Stimulated activated CD4-positive, alpha-beta T cell treated with anti-CD3 and anti-CD28 coated beads, TNF-alpha, amount 100 ng/mL, for 4 hours (primary cell): Measurements from ENCODE around the gene UTP18.
"Not testable (repeated sequence)": the region's sequence is repeated elsewhere in the genome, so short reads cannot be mapped to it uniquely, and the experiment has no call there.

Experiments
- DNase-seq, 3 experiments: peaks; one replicate each; pipeline ENCODE4 v3.0.0-alpha.2; 2020; ENCODE audit warnings: low read depth in 3 of 3

The UTP18 gene

DNA sequence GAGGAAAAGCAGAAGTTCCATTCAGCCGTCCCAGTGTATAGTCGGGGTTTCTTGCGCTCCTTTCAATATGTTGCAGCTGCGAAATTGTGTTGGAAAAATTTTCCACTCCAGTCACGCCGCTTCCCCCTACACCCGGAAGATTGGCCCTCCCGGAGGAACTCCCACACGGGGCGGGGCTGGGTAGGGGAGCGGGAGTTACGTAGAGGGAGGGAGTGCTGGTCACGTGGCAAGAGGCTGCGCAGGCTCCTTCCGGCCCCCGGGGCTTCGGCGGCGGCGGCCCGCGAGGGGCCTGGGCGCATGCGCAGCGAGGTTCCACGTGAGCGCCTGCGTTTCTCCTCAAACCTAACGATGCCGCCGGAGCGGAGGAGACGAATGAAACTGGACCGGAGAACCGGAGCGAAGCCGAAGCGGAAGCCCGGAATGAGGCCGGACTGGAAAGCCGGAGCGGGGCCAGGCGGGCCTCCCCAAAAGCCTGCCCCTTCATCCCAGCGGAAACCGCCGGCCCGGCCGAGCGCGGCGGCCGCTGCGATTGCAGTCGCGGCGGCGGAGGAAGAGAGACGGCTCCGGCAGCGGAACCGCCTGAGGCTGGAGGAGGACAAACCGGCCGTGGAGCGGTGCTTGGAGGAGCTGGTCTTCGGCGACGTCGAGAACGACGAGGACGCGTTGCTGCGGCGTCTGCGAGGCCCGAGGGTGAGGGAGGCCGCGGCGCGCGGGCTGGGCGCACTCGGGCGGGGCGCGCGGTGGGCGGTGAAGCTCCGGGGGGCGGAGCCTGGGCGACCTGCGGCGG lies at the start of gene UTP18:
TSS of gene UTP18 (plus strand) at position 310 of the 787 bp plus-strand sequence. CDS start at position 349, 39 bp downstream.
- DNase-seq, result peak; percentile 92 to 96 (median 93)

DNA sequence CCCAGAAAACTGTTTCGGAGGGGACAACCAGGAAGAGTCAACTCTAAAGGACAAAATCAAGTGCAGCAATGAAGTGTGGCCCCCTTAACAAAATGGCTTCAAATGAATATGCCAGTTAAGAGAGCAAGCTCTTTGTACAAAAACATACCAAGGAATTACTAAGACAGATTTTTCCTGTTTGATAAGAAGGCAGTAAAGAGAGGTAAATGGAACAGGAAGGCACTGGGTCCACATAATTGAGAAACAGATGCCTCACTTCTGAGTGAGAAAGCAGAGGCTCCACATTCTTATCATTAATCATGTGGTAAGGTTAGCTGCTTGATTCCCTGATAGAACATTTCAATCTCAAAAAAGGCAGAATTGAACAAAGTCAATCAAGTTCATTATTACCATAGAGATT lies 45.4 kb upstream of the UTP18 start:
- DNase-seq, result no peak

GRCh38 chr17:51217946-51218345 lies 42.4 kb upstream of the UTP18 start:
- no peak for DNase-seq

DNA sequence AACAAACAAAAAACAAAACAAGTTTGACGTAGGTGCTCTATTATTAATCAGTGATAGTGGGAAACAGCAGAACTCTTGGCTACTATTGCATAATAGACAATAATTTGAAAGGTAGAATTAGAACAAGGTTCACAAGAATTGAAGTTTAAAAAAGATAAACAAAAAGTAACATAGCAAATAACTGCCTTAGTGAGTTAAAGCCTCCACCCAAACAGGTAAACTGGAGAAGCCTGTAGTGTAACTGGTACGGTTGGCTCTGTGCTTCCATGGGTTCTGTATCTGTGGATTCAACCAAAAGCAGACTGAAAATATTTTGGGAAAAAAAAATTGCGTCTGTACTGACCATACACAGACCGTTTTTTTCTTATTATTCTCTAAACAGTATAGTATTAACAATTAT lies 39.0 kb upstream of the UTP18 start:
- no peak for DNase-seq

DNA sequence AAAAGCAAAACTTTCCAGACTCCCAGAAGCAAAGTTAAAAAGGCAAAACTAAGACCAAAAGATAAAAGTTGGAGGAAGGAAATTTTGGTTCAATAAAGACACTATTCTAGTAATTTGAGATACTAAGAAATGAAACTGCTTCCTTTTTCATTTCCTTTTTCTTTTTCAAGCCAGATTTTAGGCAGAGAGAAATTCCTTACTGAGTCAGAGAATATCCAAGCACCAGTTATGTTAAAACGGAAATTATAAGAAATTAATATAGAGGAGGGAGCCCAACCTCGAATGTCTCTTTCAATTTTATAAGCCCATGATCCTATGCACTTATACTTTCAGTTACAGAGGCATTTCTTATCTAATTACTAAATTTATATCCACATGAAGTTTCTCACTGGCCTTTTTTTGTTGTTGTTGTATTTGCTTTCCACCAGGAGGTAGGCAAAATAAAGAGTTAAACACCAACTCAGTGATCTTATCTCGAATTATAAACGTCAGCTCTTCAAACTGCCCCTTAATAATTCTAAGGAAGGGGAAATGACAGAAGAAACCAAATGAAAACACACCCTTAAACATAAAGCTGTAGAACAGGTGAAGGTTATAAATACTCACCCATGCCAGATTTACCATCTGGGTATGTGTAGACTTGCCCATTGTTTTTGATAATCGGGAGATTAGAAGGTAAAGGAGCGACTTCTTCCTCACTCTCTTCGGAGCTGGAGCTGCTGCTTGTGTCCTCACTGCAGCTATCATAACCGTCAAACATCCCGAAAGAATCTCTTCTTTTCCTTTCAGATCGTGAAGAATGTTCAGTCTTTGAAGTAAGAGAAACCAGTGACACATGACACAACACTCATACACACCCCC lies 35.7 kb upstream of the UTP18 start:
- no peak for DNase-seq

GRCh38 chr17:51225523-51225922 lies 34.8 kb upstream of the UTP18 start:
- not testable (repeated sequence) for DNase-seq

DNA sequence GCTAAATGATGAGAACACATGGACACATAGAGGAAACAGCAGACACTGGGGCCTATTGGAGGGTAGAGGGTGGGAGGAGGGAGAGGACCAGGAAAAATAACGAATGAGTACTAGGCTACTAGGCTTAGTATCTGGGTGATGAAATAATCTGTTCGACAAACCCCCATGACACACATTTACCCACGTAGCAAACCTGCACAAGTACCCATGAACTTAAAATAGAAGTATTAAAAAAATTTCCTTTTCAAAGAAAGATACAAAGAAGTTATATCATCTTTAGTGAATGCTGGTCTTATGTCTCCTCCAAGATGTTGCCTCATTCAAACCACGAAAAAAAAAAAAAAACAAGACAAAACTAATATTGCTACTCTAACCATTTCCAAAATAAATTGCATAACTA lies 32.2 kb upstream of the UTP18 start:
- no peak for DNase-seq

DNA sequence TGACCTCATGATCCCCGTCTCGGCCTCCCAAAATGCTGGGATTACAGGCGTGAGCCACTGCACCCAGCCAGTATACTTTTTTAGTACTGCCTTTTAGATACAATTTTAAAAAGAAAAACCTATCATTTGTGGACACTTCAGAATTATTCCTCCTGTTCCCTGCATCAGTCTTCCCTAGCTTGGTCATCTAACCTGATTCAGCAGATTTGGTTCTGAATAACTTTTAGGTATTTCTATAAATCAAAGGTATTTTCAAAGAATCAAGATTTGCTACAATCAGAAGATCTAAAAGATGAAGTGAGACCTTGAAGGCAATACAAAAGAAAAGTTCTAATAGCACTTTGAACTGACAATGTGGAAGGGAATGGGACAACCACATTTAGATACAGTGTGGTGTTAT lies 30.5 kb upstream of the UTP18 start:
- DNase-seq, result no peak

GRCh38 chr17:51230306-51230705 lies 30.0 kb upstream of the UTP18 start:
- no peak for DNase-seq

GRCh38 chr17:51231999-51232398 lies 28.3 kb upstream of the UTP18 start:
- DNase-seq, result no peak

GRCh38 chr17:51234162-51234561 lies 26.2 kb upstream of the UTP18 start:
- no peak for DNase-seq

DNA sequence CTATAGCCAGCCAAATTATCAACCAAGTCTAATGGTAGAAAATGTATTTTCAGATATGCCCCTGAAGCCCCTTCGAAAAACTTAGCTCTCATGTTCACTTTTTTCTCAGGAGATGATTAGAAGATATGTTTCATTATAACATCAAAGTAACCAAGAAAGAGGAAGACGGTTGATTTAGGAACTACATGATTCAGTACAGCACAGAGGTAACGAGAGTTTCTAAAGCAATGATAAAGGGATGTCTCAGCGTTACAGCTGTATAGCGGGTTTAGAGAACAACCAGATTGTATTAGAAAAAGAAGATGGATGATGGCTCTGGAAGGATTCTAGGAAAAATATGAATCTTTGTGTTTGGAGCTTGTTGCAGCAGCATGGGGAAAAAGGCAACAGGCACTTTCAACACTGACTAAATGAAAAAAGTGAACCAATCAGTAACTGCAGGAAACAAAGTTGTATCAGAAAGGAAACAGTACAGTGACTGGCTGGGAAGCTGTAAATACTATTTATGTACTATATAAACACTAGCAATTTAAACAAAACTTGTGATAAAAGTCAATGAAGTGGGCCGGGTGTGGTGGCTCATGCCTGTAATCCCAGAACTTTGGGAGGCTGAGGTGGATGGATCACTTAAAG lies 22.0 kb upstream of the UTP18 start:
- no peak for DNase-seq

DNA sequence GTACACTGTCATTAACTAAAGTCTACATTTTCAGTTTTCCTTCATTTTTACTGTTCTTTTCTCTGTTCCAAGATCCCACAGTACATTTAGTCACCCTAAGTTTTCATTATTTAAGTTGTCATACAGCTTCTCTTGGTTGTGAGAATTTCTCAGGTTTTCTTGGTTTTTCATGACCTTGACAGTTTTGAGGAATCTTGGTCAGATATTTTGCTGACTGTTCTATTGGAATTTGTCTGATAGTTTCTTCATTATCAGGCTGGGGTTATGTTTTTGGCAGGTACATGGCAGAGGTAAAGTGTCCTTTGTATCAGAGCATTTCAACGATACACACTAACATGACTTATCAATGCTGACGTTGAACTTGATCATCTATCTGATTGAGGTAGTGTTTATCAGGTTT lies 20.1 kb upstream of the UTP18 start:
- no peak for DNase-seq

DNA sequence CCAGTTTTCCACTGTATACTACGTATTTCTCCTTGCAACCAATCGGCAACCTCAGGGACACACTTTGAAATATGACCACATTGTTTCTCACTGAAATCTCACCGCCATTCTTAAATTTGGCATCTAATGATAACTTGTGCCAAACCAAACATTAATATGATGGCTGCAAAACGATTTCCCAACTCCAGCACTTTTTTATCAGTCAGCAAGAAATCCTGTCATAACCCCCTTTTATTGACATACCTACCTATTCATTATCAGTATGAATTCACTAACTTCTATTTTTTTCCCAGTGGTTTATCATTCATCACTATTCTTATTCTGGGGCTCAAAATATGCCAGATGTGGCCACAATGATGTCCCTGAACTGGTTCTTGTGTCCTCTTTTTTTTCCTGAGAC lies 16.3 kb upstream of the UTP18 start:
- DNase-seq, result no peak

DNA sequence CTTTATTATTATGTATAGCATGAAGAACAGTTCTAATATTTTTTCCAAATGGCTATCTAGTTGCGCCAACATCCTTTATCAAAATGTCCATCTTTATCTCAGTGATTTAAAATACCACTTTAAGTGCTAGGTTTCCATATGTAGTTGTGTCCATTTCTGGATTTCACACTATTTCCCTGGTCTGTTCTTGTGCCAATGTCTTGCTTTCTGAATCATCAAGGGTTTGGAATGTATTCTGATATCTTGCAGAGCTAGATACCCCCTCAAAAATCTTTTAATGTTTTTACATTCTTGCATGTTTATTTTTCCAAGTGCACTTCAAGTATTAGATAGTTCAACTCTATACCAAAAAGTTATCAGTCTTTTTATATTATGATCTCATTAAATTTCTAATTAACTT lies 14.8 kb upstream of the UTP18 start:
- no peak for DNase-seq

DNA sequence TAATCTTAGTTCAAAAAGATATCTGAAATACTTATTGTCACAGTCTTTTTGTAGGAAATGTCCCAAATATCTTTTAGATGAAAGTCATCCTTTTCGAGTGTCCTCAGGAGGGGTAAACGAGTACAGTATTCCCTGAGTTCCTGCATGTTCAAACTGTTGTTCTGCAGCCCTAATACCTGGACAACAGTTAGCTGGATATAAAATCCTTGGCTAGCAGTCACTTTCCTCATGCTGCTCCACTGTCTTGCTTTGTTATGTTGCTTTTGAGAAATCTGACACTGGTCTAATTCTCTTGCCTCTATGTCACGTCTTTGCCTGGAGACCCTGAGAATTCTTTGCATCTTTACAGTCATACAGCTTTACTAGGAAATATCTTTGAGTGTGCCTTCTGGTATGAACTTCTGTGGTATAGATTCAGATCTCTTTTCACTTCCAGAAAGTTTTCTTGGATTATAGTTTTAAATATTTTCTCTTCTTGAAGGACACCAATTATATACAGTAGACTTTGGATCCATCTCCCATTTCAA lies 10.0 kb upstream of the UTP18 start:
- no peak for DNase-seq

DNA sequence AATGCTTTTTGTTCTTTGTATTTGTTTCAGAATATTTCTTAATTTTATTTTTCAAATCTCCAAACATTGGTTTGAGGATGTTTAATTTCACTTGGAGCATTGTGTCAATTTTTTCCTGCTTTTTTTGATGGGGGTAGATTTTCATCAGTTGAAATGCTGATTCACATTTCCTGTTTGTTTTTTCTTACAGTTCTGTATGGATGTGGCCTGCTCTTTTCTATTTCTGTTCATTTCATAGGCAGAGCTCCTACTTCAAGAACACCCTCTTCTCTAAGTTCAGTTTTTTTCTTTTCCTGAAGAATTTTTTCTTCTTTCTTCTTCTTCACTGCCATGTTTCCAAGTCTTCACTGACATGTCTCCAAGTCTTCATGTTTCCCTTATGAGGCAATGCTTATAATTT lies 9.3 kb upstream of the UTP18 start:
- no peak for DNase-seq

DNA sequence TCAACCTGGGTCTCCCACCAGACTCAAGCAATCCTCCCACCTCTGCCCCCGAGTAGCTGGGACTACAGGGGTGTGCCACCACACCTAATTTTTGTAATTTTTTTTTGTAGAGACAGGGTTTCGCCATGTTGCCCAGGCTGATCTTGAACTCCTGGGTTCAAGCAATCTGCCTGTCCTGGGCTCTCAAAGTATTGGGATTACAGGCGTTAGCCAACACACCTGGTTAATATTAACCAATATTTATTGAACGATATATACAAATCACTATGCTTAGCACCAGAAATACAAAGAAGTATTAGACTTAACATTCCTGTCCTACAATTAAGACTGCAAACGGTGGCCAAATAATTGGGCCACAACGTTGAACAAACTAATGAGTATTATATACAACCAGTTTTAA lies 4.7 kb upstream of the UTP18 start:
- DNase-seq, result no peak

- DNase-seq, result no peak
These were observed 4.2 kb upstream of the UTP18 start for GRCh38 chr17:51256101-51256500.

DNA sequence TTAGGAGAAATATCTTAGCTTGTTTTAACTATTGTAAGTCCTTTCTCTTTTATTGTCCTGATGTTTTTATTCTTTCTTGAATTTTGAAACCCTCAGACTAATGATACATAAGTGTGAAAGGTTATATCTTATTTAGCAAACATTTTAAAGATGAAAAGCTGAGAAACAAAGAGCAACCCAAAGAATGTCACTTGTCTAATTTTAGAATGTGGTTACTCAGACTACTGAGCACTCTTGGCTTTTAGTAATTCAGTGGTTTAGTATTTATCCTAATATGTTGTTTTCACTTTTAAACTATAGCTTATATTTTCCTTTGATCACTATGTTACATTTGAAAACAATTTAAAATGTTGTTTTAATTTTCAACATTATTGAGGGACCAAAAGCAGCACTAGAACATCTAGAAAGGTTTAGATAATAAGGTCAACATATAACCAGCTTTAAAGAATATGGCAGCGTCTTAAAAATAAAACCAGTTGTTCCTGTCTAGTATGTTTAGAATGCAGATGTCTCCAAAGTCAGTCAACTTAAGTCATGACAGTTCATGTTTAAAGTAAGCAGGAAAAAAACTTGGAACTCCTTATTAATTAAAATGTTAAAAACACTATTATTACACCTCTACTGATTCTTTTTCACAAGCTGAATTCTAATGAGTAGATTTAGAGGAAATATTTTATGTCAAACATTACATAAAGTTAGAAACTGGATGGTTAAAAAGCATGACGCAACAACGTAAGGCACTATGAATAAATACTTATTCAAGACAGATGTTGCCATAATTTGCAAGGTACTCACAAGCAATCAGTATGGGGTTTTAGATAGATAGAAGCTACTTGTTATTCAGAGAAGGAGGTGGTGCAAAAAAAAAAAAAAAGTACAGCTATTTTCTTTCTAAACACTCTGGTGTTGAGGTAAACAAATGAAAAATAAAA lies 2.9 kb upstream of the UTP18 start:
- DNase-seq, result no peak
